Sigmoid colon (tissue), 7 donors: ENCODE results near the gene CYP20A1. TPM values are rescaled to one million over a fixed set of nuclear protein-coding genes. Genes with fewer than 3 reads are reported as not detected.
A peak's percentile ranks its signal among the peaks of the same experiment; 100 is the strongest.
"Not testable (repeated sequence)": the region's sequence is repeated elsewhere in the genome, so short reads cannot be mapped to it uniquely, and the experiment has no call there.

Experiments used
- DNase-seq: peaks from one replicate; pipeline ENCODE4 v3.0.0-alpha.2; 2019
- H3K27ac ChIP-seq, 4 donors: fragments of 200-600 bp; sonication (generic); one replicate each; pipeline ENCODE4 v1.5.1; 2016 to 2019; ENCODE audit warnings: mild to moderate bottlenecking in 1 of 4
- H3K27me3 ChIP-seq, 3 donors: fragments of 200-600 bp; sonication (generic); one replicate each; pipeline ENCODE4 v1.5.1; 2019; ENCODE audit warnings: mild to moderate bottlenecking in 1 of 3
- H3K36me3 ChIP-seq, 4 donors: fragments of 200-600 bp; sonication (generic); one replicate each; pipeline ENCODE4 v1.5.1; 2016 to 2019
- H3K4me1 ChIP-seq, 4 donors: fragments of 200-600 bp; sonication (generic); one replicate each; pipeline ENCODE4 v1.5.1; 2017 to 2019
- H3K4me3 ChIP-seq, 4 donors: fragments of 200-600 bp; sonication (generic); one replicate each; pipeline ENCODE4 v1.5.1; 2017 to 2019; ENCODE audit warnings: mild to moderate bottlenecking in 2 of 4, moderate library complexity in 1 of 4
- H3K9me3 ChIP-seq, 4 donors: fragments of 200-600 bp in 3 of 4; sonication (generic) in 3 of 4; one replicate each; pipeline versions ENCODE4 v1.5.1 to v1.6.1; 2013 to 2019
- CTCF ChIP-seq, 4 experiments: fragments of 450-650 bp in 3 of 4; fragments of 200-600 bp in 1 of 4; IDR thresholded peaks; one replicate each; pipeline ENCODE4 v1.5.1; 2016 to 2019; ENCODE audit warnings: antibody characterized with exemption in 4 of 4, mild to moderate bottlenecking in 3 of 4, moderate library complexity in 2 of 4
- EP300 ChIP-seq, 4 donors: sonication (generic); formaldehyde crosslinking; IDR thresholded peaks; one replicate each; pipeline ENCODE4 v1.6.1; 2017; ENCODE audit warnings: antibody characterized with exemption in 4 of 4
- POLR2A ChIP-seq, 2 donors: fragments of 450-650 bp; IDR thresholded peaks; one replicate each; pipeline ENCODE4 v1.6.1; 2016; ENCODE audit warnings: antibody characterized with exemption in 2 of 2, mild to moderate bottlenecking in 2 of 2, moderate library complexity in 2 of 2
- POLR2AphosphoS5 ChIP-seq, 4 donors: sonication (generic); formaldehyde crosslinking; IDR thresholded peaks; one replicate each; pipeline ENCODE4 v1.6.1; 2017; ENCODE audit warnings: antibody characterized with exemption in 4 of 4
- WGBS, 2 donors: extraction: QIAGEN DNeasy Blood & Tissue Kit; methylation state at CpG; one replicate each; pipeline ENCODE4 v1.1.7; 2013; 5-methylcytosine and 5-hydroxymethylcytosine counted together
- intact Hi-C: fragments of 100-400 bp; cut with DNase I; formaldehyde crosslinking; loops from one replicate; pipeline ENCODE4 v1.15.1; 2023
- polyA plus RNA-seq, 3 donors: library from polyadenylated mRNA; stranded (reverse); fragments of 200-250 nt; gene quantifications; one replicate each; pipeline ENCODE4 v1.2.3, GENCODE V29; 2013
- total RNA-seq, 4 donors: library from RNA; depleted of rRNA; stranded (reverse); fragments of >200 nt; gene quantifications; one replicate each; pipeline ENCODE4 v1.1.0, GENCODE V29; 2016
- donor health status: healthy with polysubstance abuse.
- donor health status: Bipolar disorder and iron deficiency.
- donor health status: healthy.

Gene CYP20A1
- total and polyA plus RNA-seq, 7 donors = 4.8 to 35.4 (median 22.7) TPM

GRCh38 chr2:203200866-203201265, 38.0 kb upstream of the CYP20A1 start:
- no peak for TF ChIP-seq POLR2A (IDR thresholded peaks at IDR 0.05)
- TF ChIP-seq EP300 (IDR thresholded peaks at IDR 0.05) = no peak
- TF ChIP-seq POLR2AphosphoS5 (IDR thresholded peaks at IDR 0.05) = no peak
- TF ChIP-seq CTCF (IDR thresholded peaks at IDR 0.05) = no peak
- intact Hi-C loops = no loop called here
- no peaks in the 10 kb centered on the region for H3K4me1 ChIP-seq
- H3K4me3 ChIP-seq = no peak overlapping the region
- H3K27me3 ChIP-seq = no peaks in the 10 kb centered on the region
- peaks cover 0 to 66% (median 2%) of the 10 kb centered on the region in 4 donors for H3K36me3 ChIP-seq
- no peak for DNase-seq
- H3K27ac ChIP-seq = no peak overlapping the region
- H3K9me3 ChIP-seq = no peaks in the 10 kb centered on the region

- no peak for DNase-seq
- Histone ChIP-seq H3K27ac (no peak overlapping the region), H3K4me1 (no peaks in the 10 kb centered on the region), H3K9me3 (no peaks in the 10 kb centered on the region), H3K27me3 (no peaks in the 10 kb centered on the region), H3K36me3 (peaks cover 0 to 67% (median 2%) of the 10 kb centered on the region in 4 donors), H3K4me3 (no peak overlapping the region)
- TF ChIP-seq POLR2A (IDR thresholded peaks at IDR 0.05) (no peak), EP300 (IDR thresholded peaks at IDR 0.05) (no peak)
- intact Hi-C loops = no loop called here
- WGBS, 2 donors = 90 to 91% methylated on average over 5 of the region's 5 CpGs
Observed at GRCh38 chr2:203201426-203201825, 37.4 kb upstream of the CYP20A1 start.

- H3K36me3 ChIP-seq = peaks cover 0 to 58% (median 4%) of the 10 kb centered on the region in 4 donors
Observed at GRCh38 chr2:203209538-203209937, 29.3 kb upstream of the CYP20A1 start.

GRCh38 chr2:203225423-203226039, 13.3 kb upstream of the CYP20A1 start:
- no peaks in the 10 kb centered on the region for H3K9me3 ChIP-seq
- no peak overlapping the region for H3K27ac ChIP-seq
- H3K36me3 ChIP-seq = peaks cover 0 to 3% (median 0%) of the 10 kb centered on the region in 4 donors
- 99% methylated on average over 2 of the region's 2 CpGs for WGBS, 2 donors
- intact Hi-C loops = no loop called here
- DNase-seq = no peak
- H3K4me1 ChIP-seq = no peaks in the 10 kb centered on the region
- H3K27me3 ChIP-seq = no peaks in the 10 kb centered on the region
- no peak for TF ChIP-seq POLR2A (IDR thresholded peaks at IDR 0.05)
- TF ChIP-seq CTCF (IDR thresholded peaks at IDR 0.05) = peak; percentile 7 to 63 (median 52)
- no peak overlapping the region for H3K4me3 ChIP-seq

More at GRCh38 chr2:203209538-203209937, 29.3 kb upstream of the CYP20A1 start:
- Histone ChIP-seq H3K9me3 (no peaks in the 10 kb centered on the region), H3K4me1 (no peaks in the 10 kb centered on the region), H3K27me3 (no peaks in the 10 kb centered on the region), H3K27ac (no peak overlapping the region), H3K4me3 (no peak overlapping the region)
- no peak for DNase-seq
- TF ChIP-seq EP300 (IDR thresholded peaks at IDR 0.05) (no peak), POLR2AphosphoS5 (IDR thresholded peaks at IDR 0.05) (no peak), CTCF (IDR thresholded peaks at IDR 0.05) (no peak), POLR2A (IDR thresholded peaks at IDR 0.05) (no peak)
- intact Hi-C loops = no loop called here
- 88 to 91% methylated on average over 1 of the region's 1 CpG for WGBS, 2 donors

GRCh38 chr2:203229674-203230073, 9.1 kb upstream of the CYP20A1 start:
- H3K27me3 ChIP-seq, H3K9me3 ChIP-seq, H3K27ac ChIP-seq, H3K4me3 ChIP-seq, DNase-seq, H3K4me1 ChIP-seq, H3K36me3 ChIP-seq: not testable (repeated sequence)
- 91% methylated on average over 2 of the region's 2 CpGs for WGBS, 2 donors
- intact Hi-C loops = loop anchor here (10.0 kb wide), 1 partner anchor 425 kb away; no protein-coding TSS in a partner anchor
